Suprapubic skin (tissue), 4 donors: ENCODE data around the gene TGM2. TPM values are rescaled to one million over a fixed set of nuclear protein-coding genes. Genes with fewer than 3 reads are reported as not detected.
A peak's percentile ranks its signal among the peaks of the same experiment; 100 is the strongest.

Experiments used
- DNase-seq, 2 donors: peaks; one replicate each; pipeline ENCODE4 v3.0.0-alpha.2; 2019; ENCODE audit warnings: low spot score in 2 of 2
- H3K27ac ChIP-seq: fragments of 200-600 bp; sonication (generic); one replicate; pipeline ENCODE4 v1.5.1; 2019
- H3K27me3 ChIP-seq: fragments of 200-600 bp; sonication (generic); one replicate; pipeline ENCODE4 v1.5.1; 2019
- H3K36me3 ChIP-seq: fragments of 200-600 bp; sonication (generic); one replicate; pipeline ENCODE4 v1.5.1; 2019
- H3K4me1 ChIP-seq: fragments of 200-600 bp; sonication (generic); one replicate; pipeline ENCODE4 v1.5.1; 2019
- H3K4me3 ChIP-seq: fragments of 200-600 bp; sonication (generic); one replicate; pipeline ENCODE4 v1.5.1; 2019; ENCODE audit warnings: mild to moderate bottlenecking
- H3K9me3 ChIP-seq: fragments of 200-600 bp; sonication (generic); one replicate; pipeline ENCODE4 v1.5.1; 2019
- CTCF ChIP-seq, 2 donors: fragments of 200-600 bp in 1 of 2; fragments of 450-650 bp in 1 of 2; sonication (generic) in 1 of 2; IDR thresholded peaks; one replicate each; pipeline ENCODE4 v1.5.1; 2016 to 2019; ENCODE audit warnings: antibody characterized with exemption in 2 of 2, mild to moderate bottlenecking in 1 of 2, moderate library complexity in 1 of 2
- EP300 ChIP-seq: sonication (generic); formaldehyde crosslinking; IDR thresholded peaks from one replicate; pipeline ENCODE4 v1.6.1; 2017; ENCODE audit warnings: antibody characterized with exemption
- POLR2A ChIP-seq, 2 donors: fragments of 450-650 bp; IDR thresholded peaks; one replicate each; pipeline ENCODE4 v1.6.1; 2017; ENCODE audit warnings: antibody characterized with exemption in 2 of 2, mild to moderate bottlenecking in 2 of 2, moderate library complexity in 2 of 2
- POLR2AphosphoS5 ChIP-seq, 3 donors: sonication (generic); formaldehyde crosslinking; IDR thresholded peaks; one replicate each; pipeline ENCODE4 v1.6.1; 2017; ENCODE audit warnings: antibody characterized with exemption in 3 of 3
- WGBS: methylation state at CpG from one replicate; pipeline ENCODE4 v1.1.5; 2018; 5-methylcytosine and 5-hydroxymethylcytosine counted together
- total RNA-seq, 4 donors: library from RNA; depleted of rRNA; stranded (reverse); fragments of >200 nt; gene quantifications; one replicate each; pipeline ENCODE4 v1.1.0, GENCODE V29; 2016

Gene TGM2
- total RNA-seq, 4 donors from 2014 or later, result 1.5 to 6.6 (median 3.8) TPM

DNA sequence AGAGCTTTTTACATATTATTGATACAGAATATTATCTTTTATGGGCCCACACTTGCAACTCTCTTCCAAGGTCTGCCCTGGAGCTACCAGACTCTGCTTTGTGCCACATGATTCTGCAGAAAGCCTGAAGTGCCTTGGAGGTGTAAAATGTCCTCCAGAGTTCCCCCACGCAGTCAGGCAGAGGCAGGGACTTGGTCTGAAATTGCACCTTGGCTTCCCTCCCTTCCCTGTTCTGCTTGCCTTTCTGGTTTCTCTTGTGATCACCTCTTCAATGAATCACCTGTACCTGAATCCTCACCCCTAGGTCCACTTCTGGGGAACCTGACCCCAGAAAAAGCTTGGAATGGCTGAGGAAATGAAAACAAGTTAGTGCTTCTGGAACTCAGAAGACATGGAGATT, 43.0 kb upstream of the TGM2 start:
- Histone ChIP-seq H3K4me3 (no peak overlapping the region), H3K27me3 (no peaks in the 10 kb centered on the region), H3K27ac (no peak overlapping the region), H3K4me1 (peaks cover 2% of the 10 kb centered on the region), H3K36me3 (no peaks in the 10 kb centered on the region), H3K9me3 (no peaks in the 10 kb centered on the region)
- peak in 1 of 2 donors; percentile 14 for DNase-seq
- TF ChIP-seq POLR2A (IDR thresholded peaks at IDR 0.05) (no peak), POLR2AphosphoS5 (IDR thresholded peaks at IDR 0.05) (no peak), CTCF (IDR thresholded peaks at IDR 0.05) (no peak), EP300 (no peak)
- 76% methylated on average over 1 of the region's 1 CpG for WGBS

GRCh38 chr20:38207621-38208020, 42.6 kb upstream of the TGM2 start:
- Histone ChIP-seq H3K4me1 (peaks cover 2% of the 10 kb centered on the region), H3K27me3 (no peaks in the 10 kb centered on the region), H3K27ac (no peak overlapping the region), H3K4me3 (no peak overlapping the region), H3K36me3 (no peaks in the 10 kb centered on the region), H3K9me3 (no peaks in the 10 kb centered on the region)
- DNase-seq, result no peak
- WGBS, result 59% methylated on average over 2 of the region's 2 CpGs
- TF ChIP-seq CTCF (IDR thresholded peaks at IDR 0.05) (no peak), POLR2AphosphoS5 (IDR thresholded peaks at IDR 0.05) (no peak), POLR2A (IDR thresholded peaks at IDR 0.05) (no peak), EP300 (no peak)

DNA sequence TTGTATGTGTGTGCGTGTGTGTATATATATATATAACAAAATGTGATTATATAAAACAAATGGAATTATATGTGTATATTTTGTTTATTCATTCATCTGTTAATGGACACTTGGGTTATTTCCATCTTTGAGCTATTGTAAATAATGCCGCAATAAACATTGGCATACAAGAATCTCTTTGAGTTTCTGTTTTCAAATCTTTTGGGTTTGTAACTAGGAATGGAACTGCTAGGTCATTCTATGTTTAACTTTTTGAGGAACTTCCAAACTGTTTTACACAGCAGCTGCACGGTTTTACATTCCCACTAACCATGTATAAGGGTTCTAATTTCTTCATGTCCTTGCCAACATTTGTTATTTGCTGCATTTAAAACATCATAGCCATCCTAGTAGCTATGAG, 39.9 kb upstream of the TGM2 start:
- Histone ChIP-seq H3K27ac (no peak overlapping the region), H3K4me1 (no peaks in the 10 kb centered on the region), H3K36me3 (no peaks in the 10 kb centered on the region), H3K9me3 (no peaks in the 10 kb centered on the region), H3K4me3 (no peak overlapping the region), H3K27me3 (no peaks in the 10 kb centered on the region)
- DNase-seq, result no peak
- WGBS, result 65% methylated on average over 3 of the region's 3 CpGs
- TF ChIP-seq EP300 (no peak), CTCF (IDR thresholded peaks at IDR 0.05) (no peak), POLR2A (IDR thresholded peaks at IDR 0.05) (no peak), POLR2AphosphoS5 (IDR thresholded peaks at IDR 0.05) (no peak)

DNA sequence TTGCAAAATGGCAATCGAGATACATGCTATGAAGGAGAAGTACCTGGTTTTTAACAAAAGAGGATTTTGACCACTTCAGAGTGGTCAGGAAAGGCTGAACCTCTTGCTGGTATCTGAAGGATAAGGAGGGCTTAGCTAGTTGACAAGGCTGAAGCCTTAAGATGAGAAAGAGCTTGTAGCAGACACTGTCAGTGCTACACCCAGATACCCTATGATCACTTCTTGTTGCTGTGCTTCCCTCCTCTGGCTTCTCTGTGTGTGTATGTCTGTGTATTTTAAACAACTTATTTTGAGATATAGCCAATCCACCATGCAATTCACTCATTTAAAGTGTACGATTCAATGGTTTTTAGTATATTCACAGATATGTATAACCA, 38.9 kb upstream of the TGM2 start:
- H3K27ac ChIP-seq, result no peak overlapping the region
- H3K9me3 ChIP-seq, result no peaks in the 10 kb centered on the region
- H3K27me3 ChIP-seq, result peaks cover under 1% of the 10 kb centered on the region
- 78% methylated on average over 2 of the region's 2 CpGs for WGBS
- no peaks in the 10 kb centered on the region for H3K4me1 ChIP-seq
- no peaks in the 10 kb centered on the region for H3K36me3 ChIP-seq
- no peak overlapping the region for H3K4me3 ChIP-seq
- no peak for DNase-seq
- TF ChIP-seq POLR2AphosphoS5 (IDR thresholded peaks at IDR 0.05) (no peak), CTCF (IDR thresholded peaks at IDR 0.05) (no peak), POLR2A (IDR thresholded peaks at IDR 0.05) (no peak), EP300 (no peak)

DNA sequence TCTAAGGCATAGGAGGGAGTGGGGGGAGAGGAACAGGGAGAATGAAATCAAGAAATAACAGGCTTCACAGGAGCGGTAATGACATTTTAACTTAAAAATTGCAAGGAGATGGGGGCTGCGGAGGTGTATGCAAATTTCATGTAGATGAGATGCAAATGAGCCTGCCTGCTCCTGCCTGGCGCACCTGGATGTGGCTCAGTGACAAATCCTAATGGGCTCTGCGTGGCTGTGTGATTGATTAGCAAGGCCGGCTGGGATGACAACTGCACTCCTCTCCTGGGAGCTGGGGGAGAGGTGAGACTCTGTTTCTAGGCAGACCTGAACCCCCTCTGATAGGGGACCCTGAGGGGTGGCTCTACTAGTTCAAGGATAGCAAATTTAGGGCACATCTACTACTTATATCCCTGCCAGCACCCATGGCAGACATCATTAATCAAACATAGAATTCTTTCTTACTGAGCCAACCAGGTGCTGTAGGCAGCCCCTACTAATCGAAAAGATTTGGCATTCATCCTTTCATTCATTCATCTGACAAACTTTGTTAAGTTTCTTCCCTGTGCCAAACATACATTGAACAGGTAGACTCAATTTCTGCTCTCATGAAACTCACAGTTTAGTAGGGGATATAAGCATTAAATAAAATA, 38.4 kb upstream of the TGM2 start:
- WGBS, result 66% methylated on average over 6 of the region's 6 CpGs
- no peak overlapping the region for H3K4me3 ChIP-seq
- H3K27me3 ChIP-seq, result peaks cover 2% of the 10 kb centered on the region
- no peaks in the 10 kb centered on the region for H3K9me3 ChIP-seq
- H3K36me3 ChIP-seq, result no peaks in the 10 kb centered on the region
- TF ChIP-seq EP300 (no peak), CTCF (IDR thresholded peaks at IDR 0.05) (no peak), POLR2A (IDR thresholded peaks at IDR 0.05) (no peak), POLR2AphosphoS5 (IDR thresholded peaks at IDR 0.05) (no peak)
- no peak overlapping the region for H3K27ac ChIP-seq
- DNase-seq, result no peak
- H3K4me1 ChIP-seq, result no peaks in the 10 kb centered on the region
